ENCODE data around the gene TOM1. TPM values are rescaled to one million over a fixed set of nuclear protein-coding genes. Genes with fewer than 3 reads are reported as not detected.

TOM1 gene
- polyA plus RNA-seq (2012; ENCODE audit: insufficient read length, low read depth) = 86.8 TPM

GRCh38 chr22:35299673-35300499 lies at the start of gene TOM1:
TOM1 (plus strand) TSS chr22:35299894; CDS start chr22:35299929, 35 bp downstream.
- TF ChIP-seq REST (IDR thresholded peaks at IDR 0.05; ENCODE audit: insufficient read depth in 1 of 2, low read depth in 2 of 2, low read length in 2 of 2) = no peak
- peak; percentile 80 for TF ChIP-seq FOXP2 (optimal IDR thresholded peaks at IDR 0.05; ENCODE audit: borderline replicate concordance, extremely low read depth, extremely low read length, insufficient read depth)
- TF ChIP-seq POLR2AphosphoS5 (IDR thresholded peaks at IDR 0.05; ENCODE audit: low read depth, low read length) = no peak
- 0 out of 2 replicates have a peak, but pooled peaks have one; percentile 34 for TF ChIP-seq TAF1 (IDR thresholded peaks at IDR 0.05; ENCODE audit: borderline replicate concordance, insufficient read depth, low read length)
- peak; percentile 90; the same call in 1 of the 2 replicates for TF ChIP-seq SIN3A (IDR thresholded peaks at IDR 0.05; ENCODE audit: borderline replicate concordance, insufficient read depth, low read length)

- TF ChIP-seq SIN3A (IDR thresholded peaks at IDR 0.05; ENCODE audit: borderline replicate concordance, insufficient read depth, low read length) (no peak), TAF1 (IDR thresholded peaks at IDR 0.05; ENCODE audit: borderline replicate concordance, insufficient read depth, low read length) (no peak), POLR2AphosphoS5 (IDR thresholded peaks at IDR 0.05; ENCODE audit: low read depth, low read length) (no peak), FOXP2 (optimal IDR thresholded peaks at IDR 0.05; ENCODE audit: borderline replicate concordance, extremely low read depth, extremely low read length, insufficient read depth) (no peak), REST (IDR thresholded peaks at IDR 0.05; ENCODE audit: insufficient read depth in 1 of 2, low read depth in 2 of 2, low read length in 2 of 2) (no peak)
These were observed 49.5 kb upstream of the TOM1 start for GRCh38 chr22:35250156-35250555.

GRCh38 chr22:35253946-35254345 lies 45.7 kb upstream of the TOM1 start:
- no peak for TF ChIP-seq TAF1 (IDR thresholded peaks at IDR 0.05; ENCODE audit: borderline replicate concordance, insufficient read depth, low read length)

GRCh38 chr22:35257002-35257320 lies 42.7 kb upstream of the TOM1 start:
- no peak for TF ChIP-seq REST (IDR thresholded peaks at IDR 0.05; ENCODE audit: insufficient read depth in 1 of 2, low read depth in 2 of 2, low read length in 2 of 2)
- TF ChIP-seq SIN3A (IDR thresholded peaks at IDR 0.05; ENCODE audit: borderline replicate concordance, insufficient read depth, low read length) = no peak
- TF ChIP-seq POLR2AphosphoS5 (IDR thresholded peaks at IDR 0.05; ENCODE audit: low read depth, low read length) = no peak
- no peak for TF ChIP-seq FOXP2 (optimal IDR thresholded peaks at IDR 0.05; ENCODE audit: borderline replicate concordance, extremely low read depth, extremely low read length, insufficient read depth)
- TF ChIP-seq TAF1 (IDR thresholded peaks at IDR 0.05; ENCODE audit: borderline replicate concordance, insufficient read depth, low read length) = no peak

GRCh38 chr22:35257321-35258190 lies 42.1 kb upstream of the TOM1 start, which contains the start of gene HMGXB4:
HMGXB4 (plus strand) TSS chr22:35257493; CDS start chr22:35262391, 4,898 bp downstream.
- 0 out of 2 replicates have a peak, but pooled peaks have one; percentile 55 for TF ChIP-seq SIN3A (IDR thresholded peaks at IDR 0.05; ENCODE audit: borderline replicate concordance, insufficient read depth, low read length)
- TF ChIP-seq TAF1 (IDR thresholded peaks at IDR 0.05; ENCODE audit: borderline replicate concordance, insufficient read depth, low read length) = peak; percentile 77; the same call in 1 of the 2 replicates
- peak; percentile 50 for TF ChIP-seq FOXP2 (optimal IDR thresholded peaks at IDR 0.05; ENCODE audit: borderline replicate concordance, extremely low read depth, extremely low read length, insufficient read depth)
- no peak for TF ChIP-seq REST (IDR thresholded peaks at IDR 0.05; ENCODE audit: insufficient read depth in 1 of 2, low read depth in 2 of 2, low read length in 2 of 2)
- peak; percentile 62; the same call in 1 of the 2 replicates for TF ChIP-seq POLR2AphosphoS5 (IDR thresholded peaks at IDR 0.05; ENCODE audit: low read depth, low read length)

All from PFSK-1 (cell line).